Spleen (tissue), 11 donors: ENCODE measurements around the gene NRG4. TPM values are rescaled to one million over a fixed set of nuclear protein-coding genes. Genes with fewer than 3 reads are reported as not detected.

Experiments used
- DNase-seq: peaks from one replicate; pipeline ENCODE4 v3.0.0-alpha.2; 2020
- H3K27ac ChIP-seq, 8 donors: fragments of 200-600 bp; sonication (generic) in 7 of 8; 1 replicate in 4 of 8; 2 replicates in 4 of 8; pipeline versions ENCODE4 v1.5.0 to v1.8.0; 2016 to 2021; ENCODE audit warnings: inconsistent platforms in 4 of 8, mild to moderate bottlenecking in 4 of 8, moderate library complexity in 1 of 8
- H3K27me3 ChIP-seq, 7 donors: fragments of 200-600 bp; sonication (generic) in 6 of 7; replicated peaks in 1 of 7; 1 replicate in 4 of 7; 2 replicates in 3 of 7; pipeline versions ENCODE4 v1.5.0 to v1.8.0; 2016 to 2021; ENCODE audit warnings: inconsistent platforms in 3 of 7, mild to moderate bottlenecking in 1 of 7
- H3K36me3 ChIP-seq, 6 donors: fragments of 200-600 bp; sonication (generic) in 5 of 6; 1 replicate in 4 of 6; 2 replicates in 2 of 6; pipeline versions ENCODE4 v1.5.0 to v1.8.0; 2016 to 2021; ENCODE audit warnings: inconsistent platforms in 2 of 6
- H3K4me1 ChIP-seq, 6 donors: fragments of 200-600 bp; sonication (generic) in 5 of 6; 1 replicate in 3 of 6; 2 replicates in 3 of 6; pipeline versions ENCODE4 v1.5.0 to v1.8.0; 2016 to 2021; ENCODE audit warnings: inconsistent platforms in 3 of 6
- H3K4me3 ChIP-seq, 8 donors: fragments of 200-600 bp; sonication (generic) in 7 of 8; 1 replicate in 4 of 8; 2 replicates in 4 of 8; pipeline versions ENCODE4 v1.5.0 to v1.8.0; 2016 to 2021; ENCODE audit warnings: inconsistent platforms in 4 of 8, mild to moderate bottlenecking in 4 of 8, moderate library complexity in 2 of 8
- H3K9me3 ChIP-seq, 8 donors: fragments of 200-600 bp; sonication (generic) in 7 of 8; 1 replicate in 4 of 8; 2 replicates in 4 of 8; pipeline versions ENCODE4 v1.5.0 to v1.8.0; 2016 to 2021; ENCODE audit warnings: inconsistent platforms in 4 of 8
- CTCF ChIP-seq, 11 experiments: fragments of 200-600 bp in 7 of 11; fragments of 450-650 bp in 4 of 11; sonication (generic) in 4 of 11; IDR thresholded peaks in 8 of 11; conservative IDR thresholded peaks in 3 of 11; 1 replicate in 7 of 11; 2 replicates in 4 of 11; pipeline versions ENCODE4 v1.4.0 to v1.8.0; 2016 to 2021; ENCODE audit warnings: antibody characterized with exemption in 11 of 11, inconsistent platforms in 4 of 11, mild to moderate bottlenecking in 1 of 11
- POLR2A ChIP-seq, 3 donors: fragments of 450-650 bp; IDR thresholded peaks; one replicate each; pipeline ENCODE4 v1.5.1; 2017; ENCODE audit warnings: antibody characterized with exemption in 3 of 3, mild to moderate bottlenecking in 1 of 3
- POLR2AphosphoS5 ChIP-seq, 3 donors: sonication (generic); formaldehyde crosslinking; IDR thresholded peaks; one replicate each; pipeline ENCODE4 v1.5.1; 2017; ENCODE audit warnings: antibody characterized with exemption in 3 of 3
- WGBS, 5 donors: extraction: QIAGEN DNeasy Blood & Tissue Kit in 3 of 5; methylation state at CpG; one replicate each; pipeline versions ENCODE4 v1.1.5 to v1.1.7; 2013 to 2018; 5-methylcytosine and 5-hydroxymethylcytosine counted together
- intact Hi-C: fragments of 100-400 bp; cut with DNase I; formaldehyde crosslinking; loops from one replicate; pipeline ENCODE4 v1.15.0; 2023; ENCODE audit warnings: low total_unique reads
- polyA plus RNA-seq, 3 donors: library from polyadenylated mRNA; stranded (reverse); fragments of 200-250 nt; gene quantifications; one replicate each; pipeline ENCODE4 v1.2.1, GENCODE V29; 2013
- total RNA-seq, 7 donors: library from RNA; depleted of rRNA in 3 of 7; stranded (reverse); fragments of >200 nt in 3 of 7; fragmentation: NEBNext Ultra II Directional in 4 of 7; extraction: Animal tissue kit (Norgen Biotek cat#: 25700) in 4 of 7; gene quantifications; one replicate each; pipeline versions ENCODE4 v1.1.0 to v1.2.1, GENCODE V29; 2016 to 2021
- donor health status: healthy with polysubstance abuse.
- donor health status: DM: no; HTN: no; CAD: no; lungs with moderate emphysema.
- donor health status: DM: no; HTN: no; CAD: no.
- donor health status: Bipolar disorder and iron deficiency.
- donor health status: healthy.
- donor health status: DM: no; HTN: no; CAD: no.
- donor health status: DM: yes; HTN: yes; CAD: no.

The NRG4 gene
- total and polyA plus RNA-seq, 10 donors, result 0.09 to 0.76 (median 0.42) TPM; not detected in 5

GRCh38 chr15:76059320-76060117 is 47.3 kb upstream of the NRG4 start, which contains the start of gene TMEM266:
TSS of gene TMEM266 (plus strand) at chr15:76059985. CDS start at chr15:76134264, 74,279 bp downstream.
- 0 to 1% (median 0%) methylated on average over 12 to 107 of the region's 107 CpGs for WGBS, 5 donors
- intact Hi-C loops, result loop anchor here (5.0 kb wide), 1 partner anchor 83 kb away; no protein-coding TSS in a partner anchor
- H3K27ac ChIP-seq, result peak within 1 kb of the TSS in 1 of 8 donors; percentile 18
- TF ChIP-seq POLR2A (IDR thresholded peaks at IDR 0.05) (no peak), POLR2AphosphoS5 (IDR thresholded peaks at IDR 0.05) (no peak), CTCF (IDR thresholded peaks at IDR 0.05 in 8 of 11, conservative IDR thresholded peaks at IDR 0.05 in 3 of 11) (peak in 1 of 11 experiments; percentile 0)
- no peaks in the 10 kb centered on the region for H3K9me3 ChIP-seq
- peaks cover 0 to 39% (median 4%) of the 10 kb centered on the region in 7 donors for H3K27me3 ChIP-seq
- peak within 1 kb of the TSS; percentile 38 to 84 (median 62) for H3K4me3 ChIP-seq
- peak; percentile 79 for DNase-seq
- no peaks in the 10 kb centered on the region for H3K36me3 ChIP-seq
- H3K4me1 ChIP-seq, result peaks cover 13 to 49% (median 34%) of the 10 kb centered on the region in 6 donors

GRCh38 chr15:76058714-76059319 is 46.6 kb upstream of the NRG4 start:
- intact Hi-C loops, result loop anchor here (5.0 kb wide), 1 partner anchor 83 kb away; no protein-coding TSS in a partner anchor
- no peak overlapping the region for H3K27ac ChIP-seq
- DNase-seq, result no peak
- TF ChIP-seq POLR2A (IDR thresholded peaks at IDR 0.05) (no peak), POLR2AphosphoS5 (IDR thresholded peaks at IDR 0.05) (no peak), CTCF (IDR thresholded peaks at IDR 0.05 in 8 of 11, conservative IDR thresholded peaks at IDR 0.05 in 3 of 11) (no peak)
- H3K9me3 ChIP-seq, result no peaks in the 10 kb centered on the region
- peaks cover 13 to 48% (median 34%) of the 10 kb centered on the region in 6 donors for H3K4me1 ChIP-seq
- H3K36me3 ChIP-seq, result no peaks in the 10 kb centered on the region
- WGBS, 5 donors, result 10 to 13% (median 11%) methylated on average over 18 of the region's 18 CpGs
- peak overlapping the region; percentile 38 to 84 (median 62) for H3K4me3 ChIP-seq
- peaks cover 0 to 43% (median 4%) of the 10 kb centered on the region in 7 donors for H3K27me3 ChIP-seq

GRCh38 chr15:76057332-76058000 is 45.2 kb upstream of the NRG4 start:
- TF ChIP-seq POLR2AphosphoS5 (IDR thresholded peaks at IDR 0.05) (no peak), CTCF (IDR thresholded peaks at IDR 0.05 in 8 of 11, conservative IDR thresholded peaks at IDR 0.05 in 3 of 11) (peak; percentile 38 to 77 (median 65)), POLR2A (IDR thresholded peaks at IDR 0.05) (no peak)
- no peak for DNase-seq
- peaks cover 13 to 48% (median 34%) of the 10 kb centered on the region in 6 donors for H3K4me1 ChIP-seq
- peak overlapping the region in 2 of 8 donors; percentile 48 to 54 for H3K27ac ChIP-seq
- peaks cover 0 to 43% (median 4%) of the 10 kb centered on the region in 7 donors for H3K27me3 ChIP-seq
- H3K36me3 ChIP-seq, result no peaks in the 10 kb centered on the region
- H3K4me3 ChIP-seq, result peak overlapping the region in 1 of 8 donors; percentile 42
- intact Hi-C loops, result loop anchor here (5.0 kb wide), 1 partner anchor 85 kb away; no protein-coding TSS in a partner anchor
- H3K9me3 ChIP-seq, result no peaks in the 10 kb centered on the region
- 1 to 5% (median 3%) methylated on average over 7 of the region's 7 CpGs for WGBS, 5 donors
